BLaER1 treated with 17β-estradiol and CSF1 and Interleukin-3, amounts not matched to agents 10 nM and 100 nM (cell line): ENCODE data around the gene PDZD2.

Source experiments
- H3K27ac ChIP-seq, 11 experiments: shearing (Covaris generic); formaldehyde crosslinking; 2 replicates each; pipeline ENCODE4 v1.8.1; 2022
- H3K27me3 ChIP-seq, 11 experiments: shearing (Covaris generic); formaldehyde crosslinking; 2 replicates each; pipeline ENCODE4 v1.8.1; 2022
- H3K36me3 ChIP-seq, 11 experiments: shearing (Covaris generic); formaldehyde crosslinking; 2 replicates each; pipeline ENCODE4 v1.8.1; 2022
- H3K4me1 ChIP-seq, 10 experiments: shearing (Covaris generic); formaldehyde crosslinking; 2 replicates each; pipeline ENCODE4 v1.8.1; 2022
- H3K4me2 ChIP-seq, 11 experiments: shearing (Covaris generic); formaldehyde crosslinking; 2 replicates each; pipeline ENCODE4 v1.8.1; 2022
- H3K4me3 ChIP-seq, 10 experiments: shearing (Covaris generic); formaldehyde crosslinking; 2 replicates each; pipeline ENCODE4 v1.8.1; 2022
- H3K9ac ChIP-seq, 11 experiments: shearing (Covaris generic); formaldehyde crosslinking; 2 replicates each; pipeline ENCODE4 v1.8.1; 2022
- H3K9me3 ChIP-seq, 11 experiments: shearing (Covaris generic); formaldehyde crosslinking; replicated peaks in 1 of 11; 2 replicates each; pipeline ENCODE4 v1.8.1; 2022
- H4K20me1 ChIP-seq, 11 experiments: shearing (Covaris generic); formaldehyde crosslinking; 2 replicates each; pipeline ENCODE4 v1.8.1; 2022
- Cebpa-rat ChIP-seq, 11 experiments: shearing (Covaris generic); IDR thresholded peaks; 2 replicates each; pipeline ENCODE4 v1.8.1; 2022

PDZD2 gene

GRCh38 chr5:31924005-31924404 lies 285.1 kb downstream of the PDZD2 start:
- Histone ChIP-seq H4K20me1 (no peaks in the 10 kb centered on the region), H3K9me3 (no peaks in the 10 kb centered on the region), H3K4me3 (no peak overlapping the region), H3K27ac (no peak overlapping the region), H3K9ac (no peak overlapping the region), H3K36me3 (no peaks in the 10 kb centered on the region), H3K4me1 (peaks cover 0 to 12% (median 0%) of the 10 kb centered on the region in 10 experiments; a peak in 4 of 20 replicates), H3K27me3 (no peaks in the 10 kb centered on the region), H3K4me2 (no peak overlapping the region)
- no peak for TF ChIP-seq Cebpa-rat (IDR thresholded peaks at IDR 0.05)

GRCh38 chr5:31931874-31932273 lies 292.9 kb downstream of the PDZD2 start:
- H3K9me3 ChIP-seq: no peaks in the 10 kb centered on the region
- H3K27me3 ChIP-seq: no peaks in the 10 kb centered on the region
- H3K4me1 ChIP-seq: no peaks in the 10 kb centered on the region
- H3K4me2 ChIP-seq: no peak overlapping the region
- no peak overlapping the region for H3K9ac ChIP-seq
- H3K27ac ChIP-seq: no peak overlapping the region
- no peaks in the 10 kb centered on the region for H4K20me1 ChIP-seq
- H3K4me3 ChIP-seq: no peak overlapping the region
- no peak for TF ChIP-seq Cebpa-rat (IDR thresholded peaks at IDR 0.05)
- no peaks in the 10 kb centered on the region for H3K36me3 ChIP-seq

- no peaks in the 10 kb centered on the region for H3K4me1 ChIP-seq
- H3K36me3 ChIP-seq: no peaks in the 10 kb centered on the region
- no peaks in the 10 kb centered on the region for H3K27me3 ChIP-seq
- peaks cover 0 to 5% (median 0%) of the 10 kb centered on the region in 11 experiments; a peak in 3 of 22 replicates for H3K9me3 ChIP-seq
- no peaks in the 10 kb centered on the region for H4K20me1 ChIP-seq
- no peak overlapping the region for H3K9ac ChIP-seq
- no peak for TF ChIP-seq Cebpa-rat (IDR thresholded peaks at IDR 0.05)
- H3K4me2 ChIP-seq: no peak overlapping the region
- no peak overlapping the region for H3K27ac ChIP-seq
- H3K4me3 ChIP-seq: no peak overlapping the region
Measured at GRCh38 chr5:31934156-31934555, 295.2 kb downstream of the PDZD2 start.

- H3K27ac ChIP-seq: no peak overlapping the region
- H3K36me3 ChIP-seq: no peaks in the 10 kb centered on the region
- H3K4me1 ChIP-seq: no peaks in the 10 kb centered on the region
- no peaks in the 10 kb centered on the region for H3K27me3 ChIP-seq
- no peak overlapping the region for H3K4me2 ChIP-seq
- H4K20me1 ChIP-seq: no peaks in the 10 kb centered on the region
- TF ChIP-seq Cebpa-rat (IDR thresholded peaks at IDR 0.05): no peak; a peak in 1 of 22 replicates
- H3K9me3 ChIP-seq: peaks cover 0 to 10% (median 0%) of the 10 kb centered on the region in 11 experiments; a peak in 4 of 22 replicates
- H3K4me3 ChIP-seq: no peak overlapping the region
- no peak overlapping the region for H3K9ac ChIP-seq
Measured at GRCh38 chr5:31935496-31936369, 296.8 kb downstream of the PDZD2 start.

GRCh38 chr5:31936683-31937082 lies 297.8 kb downstream of the PDZD2 start:
- Histone ChIP-seq H3K27me3 (no peaks in the 10 kb centered on the region), H3K9ac (no peak overlapping the region), H3K9me3 (peaks cover 0 to 10% (median 0%) of the 10 kb centered on the region in 11 experiments; a peak in 4 of 22 replicates), H4K20me1 (no peaks in the 10 kb centered on the region), H3K4me3 (no peak overlapping the region), H3K4me2 (no peak overlapping the region), H3K4me1 (no peaks in the 10 kb centered on the region), H3K36me3 (no peaks in the 10 kb centered on the region), H3K27ac (no peak overlapping the region)
- no peak for TF ChIP-seq Cebpa-rat (IDR thresholded peaks at IDR 0.05)

GRCh38 chr5:31937226-31937625 lies 298.3 kb downstream of the PDZD2 start:
- no peak overlapping the region for H3K9ac ChIP-seq
- H3K4me2 ChIP-seq: no peak overlapping the region
- H4K20me1 ChIP-seq: no peaks in the 10 kb centered on the region
- H3K9me3 ChIP-seq: peaks cover 0 to 10% (median 0%) of the 10 kb centered on the region in 11 experiments; a peak in 4 of 22 replicates
- no peaks in the 10 kb centered on the region for H3K4me1 ChIP-seq
- H3K36me3 ChIP-seq: no peaks in the 10 kb centered on the region
- H3K27ac ChIP-seq: no peak overlapping the region
- TF ChIP-seq Cebpa-rat (IDR thresholded peaks at IDR 0.05): no peak
- H3K4me3 ChIP-seq: no peak overlapping the region
- H3K27me3 ChIP-seq: no peaks in the 10 kb centered on the region

GRCh38 chr5:31937703-31938102 lies 298.8 kb downstream of the PDZD2 start:
- no peaks in the 10 kb centered on the region for H3K36me3 ChIP-seq
- H4K20me1 ChIP-seq: no peaks in the 10 kb centered on the region
- H3K27me3 ChIP-seq: no peaks in the 10 kb centered on the region
- H3K4me3 ChIP-seq: no peak overlapping the region
- no peak overlapping the region for H3K4me2 ChIP-seq
- peaks cover 0 to 10% (median 0%) of the 10 kb centered on the region in 11 experiments; a peak in 4 of 22 replicates for H3K9me3 ChIP-seq
- TF ChIP-seq Cebpa-rat (IDR thresholded peaks at IDR 0.05): no peak
- H3K9ac ChIP-seq: no peak overlapping the region
- no peaks in the 10 kb centered on the region for H3K4me1 ChIP-seq
- no peak overlapping the region for H3K27ac ChIP-seq

- Histone ChIP-seq H3K4me1 (no peaks in the 10 kb centered on the region), H3K27me3 (no peaks in the 10 kb centered on the region), H3K4me2 (no peak overlapping the region), H3K9me3 (peaks cover 0 to 10% (median 0%) of the 10 kb centered on the region in 11 experiments; a peak in 4 of 22 replicates), H4K20me1 (no peaks in the 10 kb centered on the region), H3K4me3 (no peak overlapping the region), H3K27ac (no peak overlapping the region), H3K36me3 (no peaks in the 10 kb centered on the region), H3K9ac (no peak overlapping the region)
- TF ChIP-seq Cebpa-rat (IDR thresholded peaks at IDR 0.05): no peak
Measured at GRCh38 chr5:31939151-31939550, 300.2 kb downstream of the PDZD2 start.

GRCh38 chr5:31941151-31941755 lies 302.3 kb downstream of the PDZD2 start:
- Histone ChIP-seq H3K27me3 (no peaks in the 10 kb centered on the region), H3K36me3 (no peaks in the 10 kb centered on the region)
- TF ChIP-seq Cebpa-rat (IDR thresholded peaks at IDR 0.05): no peak

More at GRCh38 chr5:31941151-31941755, 302.3 kb downstream of the PDZD2 start:
- Histone ChIP-seq H4K20me1 (no peaks in the 10 kb centered on the region), H3K4me3 (no peak overlapping the region), H3K4me1 (no peaks in the 10 kb centered on the region), H3K27ac (no peak overlapping the region), H3K9me3 (peaks cover 0 to 10% (median 0%) of the 10 kb centered on the region in 11 experiments; a peak in 4 of 22 replicates), H3K4me2 (no peak overlapping the region), H3K9ac (no peak overlapping the region)
